Subcutaneous adipose tissue (tissue), 4 donors: ENCODE measurements around the gene B2M. TPM values are rescaled to one million over a fixed set of nuclear protein-coding genes. Genes with fewer than 3 reads are reported as not detected.

Source experiments
- total RNA-seq, 4 donors: library from RNA; depleted of rRNA; stranded (reverse); fragments of >200 nt; gene quantifications; one replicate each; pipeline ENCODE4 v1.1.0, GENCODE V29; 2016
- TF ChIP-seq, protein P1 (sequence below): fragments of 450-650 bp; IDR thresholded peaks from one replicate; pipeline ENCODE4 v1.5.1; 2016; ENCODE audit warnings: low read depth, mild to moderate bottlenecking, control low read depth, antibody characterized with exemption, moderate library complexity

B2M gene
- total RNA-seq, 4 donors from 2014 or later: 2,790 to 8,596 (median 3,870) TPM

DNA sequence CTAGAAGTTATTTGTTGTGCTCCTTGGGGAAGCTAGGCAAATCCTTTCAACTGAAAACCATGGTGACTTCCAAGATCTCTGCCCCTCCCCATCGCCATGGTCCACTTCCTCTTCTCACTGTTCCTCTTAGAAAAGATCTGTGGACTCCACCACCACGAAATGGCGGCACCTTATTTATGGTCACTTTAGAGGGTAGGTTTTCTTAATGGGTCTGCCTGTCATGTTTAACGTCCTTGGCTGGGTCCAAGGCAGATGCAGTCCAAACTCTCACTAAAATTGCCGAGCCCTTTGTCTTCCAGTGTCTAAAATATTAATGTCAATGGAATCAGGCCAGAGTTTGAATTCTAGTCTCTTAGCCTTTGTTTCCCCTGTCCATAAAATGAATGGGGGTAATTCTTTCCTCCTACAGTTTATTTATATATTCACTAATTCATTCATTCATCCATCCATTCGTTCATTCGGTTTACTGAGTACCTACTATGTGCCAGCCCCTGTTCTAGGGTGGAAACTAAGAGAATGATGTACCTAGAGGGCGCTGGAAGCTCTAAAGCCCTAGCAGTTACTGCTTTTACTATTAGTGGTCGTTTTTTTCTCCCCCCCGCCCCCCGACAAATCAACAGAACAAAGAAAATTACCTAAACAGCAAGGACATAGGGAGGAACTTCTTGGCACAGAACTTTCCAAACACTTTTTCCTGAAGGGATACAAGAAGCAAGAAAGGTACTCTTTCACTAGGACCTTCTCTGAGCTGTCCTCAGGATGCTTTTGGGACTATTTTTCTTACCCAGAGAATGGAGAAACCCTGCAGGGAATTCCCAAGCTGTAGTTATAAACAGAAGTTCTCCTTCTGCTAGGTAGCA, 851 bp upstream of the B2M start:
- TF ChIP-seq, protein P1, sequence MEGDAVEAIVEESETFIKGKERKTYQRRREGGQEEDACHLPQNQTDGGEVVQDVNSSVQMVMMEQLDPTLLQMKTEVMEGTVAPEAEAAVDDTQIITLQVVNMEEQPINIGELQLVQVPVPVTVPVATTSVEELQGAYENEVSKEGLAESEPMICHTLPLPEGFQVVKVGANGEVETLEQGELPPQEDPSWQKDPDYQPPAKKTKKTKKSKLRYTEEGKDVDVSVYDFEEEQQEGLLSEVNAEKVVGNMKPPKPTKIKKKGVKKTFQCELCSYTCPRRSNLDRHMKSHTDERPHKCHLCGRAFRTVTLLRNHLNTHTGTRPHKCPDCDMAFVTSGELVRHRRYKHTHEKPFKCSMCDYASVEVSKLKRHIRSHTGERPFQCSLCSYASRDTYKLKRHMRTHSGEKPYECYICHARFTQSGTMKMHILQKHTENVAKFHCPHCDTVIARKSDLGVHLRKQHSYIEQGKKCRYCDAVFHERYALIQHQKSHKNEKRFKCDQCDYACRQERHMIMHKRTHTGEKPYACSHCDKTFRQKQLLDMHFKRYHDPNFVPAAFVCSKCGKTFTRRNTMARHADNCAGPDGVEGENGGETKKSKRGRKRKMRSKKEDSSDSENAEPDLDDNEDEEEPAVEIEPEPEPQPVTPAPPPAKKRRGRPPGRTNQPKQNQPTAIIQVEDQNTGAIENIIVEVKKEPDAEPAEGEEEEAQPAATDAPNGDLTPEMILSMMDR: no peak

DNA sequence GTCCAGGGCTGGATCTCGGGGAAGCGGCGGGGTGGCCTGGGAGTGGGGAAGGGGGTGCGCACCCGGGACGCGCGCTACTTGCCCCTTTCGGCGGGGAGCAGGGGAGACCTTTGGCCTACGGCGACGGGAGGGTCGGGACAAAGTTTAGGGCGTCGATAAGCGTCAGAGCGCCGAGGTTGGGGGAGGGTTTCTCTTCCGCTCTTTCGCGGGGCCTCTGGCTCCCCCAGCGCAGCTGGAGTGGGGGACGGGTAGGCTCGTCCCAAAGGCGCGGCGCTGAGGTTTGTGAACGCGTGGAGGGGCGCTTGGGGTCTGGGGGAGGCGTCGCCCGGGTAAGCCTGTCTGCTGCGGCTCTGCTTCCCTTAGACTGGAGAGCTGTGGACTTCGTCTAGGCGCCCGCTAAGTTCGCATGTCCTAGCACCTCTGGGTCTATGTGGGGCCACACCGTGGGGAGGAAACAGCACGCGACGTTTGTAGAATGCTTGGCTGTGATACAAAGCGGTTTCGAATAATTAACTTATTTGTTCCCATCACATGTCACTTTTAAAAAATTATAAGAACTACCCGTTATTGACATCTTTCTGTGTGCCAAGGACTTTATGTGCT, 527 bp downstream of the B2M start:
- TF ChIP-seq, protein P1: no peak

DNA sequence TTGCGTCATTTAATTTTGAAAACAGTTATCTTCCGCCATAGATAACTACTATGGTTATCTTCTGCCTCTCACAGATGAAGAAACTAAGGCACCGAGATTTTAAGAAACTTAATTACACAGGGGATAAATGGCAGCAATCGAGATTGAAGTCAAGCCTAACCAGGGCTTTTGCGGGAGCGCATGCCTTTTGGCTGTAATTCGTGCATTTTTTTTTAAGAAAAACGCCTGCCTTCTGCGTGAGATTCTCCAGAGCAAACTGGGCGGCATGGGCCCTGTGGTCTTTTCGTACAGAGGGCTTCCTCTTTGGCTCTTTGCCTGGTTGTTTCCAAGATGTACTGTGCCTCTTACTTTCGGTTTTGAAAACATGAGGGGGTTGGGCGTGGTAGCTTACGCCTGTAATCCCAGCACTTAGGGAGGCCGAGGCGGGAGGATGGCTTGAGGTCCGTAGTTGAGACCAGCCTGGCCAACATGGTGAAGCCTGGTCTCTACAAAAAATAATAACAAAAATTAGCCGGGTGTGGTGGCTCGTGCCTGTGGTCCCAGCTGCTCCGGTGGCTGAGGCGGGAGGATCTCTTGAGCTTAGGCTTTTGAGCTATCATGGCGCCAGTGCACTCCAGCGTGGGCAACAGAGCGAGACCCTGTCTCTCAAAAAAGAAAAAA, 1.2 kb downstream of the B2M start:
- TF ChIP-seq, protein P1: no peak

DNA sequence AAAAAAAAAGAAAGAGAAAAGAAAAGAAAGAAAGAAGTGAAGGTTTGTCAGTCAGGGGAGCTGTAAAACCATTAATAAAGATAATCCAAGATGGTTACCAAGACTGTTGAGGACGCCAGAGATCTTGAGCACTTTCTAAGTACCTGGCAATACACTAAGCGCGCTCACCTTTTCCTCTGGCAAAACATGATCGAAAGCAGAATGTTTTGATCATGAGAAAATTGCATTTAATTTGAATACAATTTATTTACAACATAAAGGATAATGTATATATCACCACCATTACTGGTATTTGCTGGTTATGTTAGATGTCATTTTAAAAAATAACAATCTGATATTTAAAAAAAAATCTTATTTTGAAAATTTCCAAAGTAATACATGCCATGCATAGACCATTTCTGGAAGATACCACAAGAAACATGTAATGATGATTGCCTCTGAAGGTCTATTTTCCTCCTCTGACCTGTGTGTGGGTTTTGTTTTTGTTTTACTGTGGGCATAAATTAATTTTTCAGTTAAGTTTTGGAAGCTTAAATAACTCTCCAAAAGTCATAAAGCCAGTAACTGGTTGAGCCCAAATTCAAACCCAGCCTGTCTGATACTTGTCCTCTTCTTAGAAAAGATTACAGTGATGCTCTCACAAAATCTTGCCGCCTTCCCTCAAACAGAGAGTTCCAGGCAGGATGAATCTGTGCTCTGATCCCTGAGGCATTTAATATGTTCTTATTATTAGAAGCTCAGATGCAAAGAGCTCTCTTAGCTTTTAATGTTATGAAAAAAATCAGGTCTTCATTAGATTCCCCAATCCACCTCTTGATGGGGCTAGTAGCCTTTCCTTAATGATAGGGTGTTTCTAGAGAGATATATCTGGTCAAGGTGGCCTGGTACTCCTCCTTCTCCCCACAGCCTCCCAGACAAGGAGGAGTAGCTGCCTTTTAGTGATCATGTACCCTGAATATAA, 2.0 kb downstream of the B2M start:
- TF ChIP-seq, protein P1: no peak

DNA sequence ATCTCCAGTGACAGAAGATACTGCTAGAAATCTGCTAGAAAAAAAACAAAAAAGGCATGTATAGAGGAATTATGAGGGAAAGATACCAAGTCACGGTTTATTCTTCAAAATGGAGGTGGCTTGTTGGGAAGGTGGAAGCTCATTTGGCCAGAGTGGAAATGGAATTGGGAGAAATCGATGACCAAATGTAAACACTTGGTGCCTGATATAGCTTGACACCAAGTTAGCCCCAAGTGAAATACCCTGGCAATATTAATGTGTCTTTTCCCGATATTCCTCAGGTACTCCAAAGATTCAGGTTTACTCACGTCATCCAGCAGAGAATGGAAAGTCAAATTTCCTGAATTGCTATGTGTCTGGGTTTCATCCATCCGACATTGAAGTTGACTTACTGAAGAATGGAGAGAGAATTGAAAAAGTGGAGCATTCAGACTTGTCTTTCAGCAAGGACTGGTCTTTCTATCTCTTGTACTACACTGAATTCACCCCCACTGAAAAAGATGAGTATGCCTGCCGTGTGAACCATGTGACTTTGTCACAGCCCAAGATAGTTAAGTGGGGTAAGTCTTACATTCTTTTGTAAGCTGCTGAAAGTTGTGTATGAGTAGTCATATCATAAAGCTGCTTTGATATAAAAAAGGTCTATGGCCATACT, 4.0 kb downstream of the B2M start:
- TF ChIP-seq, protein P1: no peak

DNA sequence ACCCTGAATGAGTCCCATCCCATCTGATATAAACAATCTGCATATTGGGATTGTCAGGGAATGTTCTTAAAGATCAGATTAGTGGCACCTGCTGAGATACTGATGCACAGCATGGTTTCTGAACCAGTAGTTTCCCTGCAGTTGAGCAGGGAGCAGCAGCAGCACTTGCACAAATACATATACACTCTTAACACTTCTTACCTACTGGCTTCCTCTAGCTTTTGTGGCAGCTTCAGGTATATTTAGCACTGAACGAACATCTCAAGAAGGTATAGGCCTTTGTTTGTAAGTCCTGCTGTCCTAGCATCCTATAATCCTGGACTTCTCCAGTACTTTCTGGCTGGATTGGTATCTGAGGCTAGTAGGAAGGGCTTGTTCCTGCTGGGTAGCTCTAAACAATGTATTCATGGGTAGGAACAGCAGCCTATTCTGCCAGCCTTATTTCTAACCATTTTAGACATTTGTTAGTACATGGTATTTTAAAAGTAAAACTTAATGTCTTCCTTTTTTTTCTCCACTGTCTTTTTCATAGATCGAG, 4.5 kb downstream of the B2M start:
- TF ChIP-seq, protein P1: no peak
